ENCODE results near the gene HIPK4. TPM values are rescaled to one million over a fixed set of nuclear protein-coding genes. Genes with fewer than 3 reads are reported as not detected.
A peak's percentile ranks its signal among the peaks of the same experiment; 100 is the strongest.

HIPK4 gene
- total RNA-seq, 1 experiment from 2014 or later = not detected

DNA sequence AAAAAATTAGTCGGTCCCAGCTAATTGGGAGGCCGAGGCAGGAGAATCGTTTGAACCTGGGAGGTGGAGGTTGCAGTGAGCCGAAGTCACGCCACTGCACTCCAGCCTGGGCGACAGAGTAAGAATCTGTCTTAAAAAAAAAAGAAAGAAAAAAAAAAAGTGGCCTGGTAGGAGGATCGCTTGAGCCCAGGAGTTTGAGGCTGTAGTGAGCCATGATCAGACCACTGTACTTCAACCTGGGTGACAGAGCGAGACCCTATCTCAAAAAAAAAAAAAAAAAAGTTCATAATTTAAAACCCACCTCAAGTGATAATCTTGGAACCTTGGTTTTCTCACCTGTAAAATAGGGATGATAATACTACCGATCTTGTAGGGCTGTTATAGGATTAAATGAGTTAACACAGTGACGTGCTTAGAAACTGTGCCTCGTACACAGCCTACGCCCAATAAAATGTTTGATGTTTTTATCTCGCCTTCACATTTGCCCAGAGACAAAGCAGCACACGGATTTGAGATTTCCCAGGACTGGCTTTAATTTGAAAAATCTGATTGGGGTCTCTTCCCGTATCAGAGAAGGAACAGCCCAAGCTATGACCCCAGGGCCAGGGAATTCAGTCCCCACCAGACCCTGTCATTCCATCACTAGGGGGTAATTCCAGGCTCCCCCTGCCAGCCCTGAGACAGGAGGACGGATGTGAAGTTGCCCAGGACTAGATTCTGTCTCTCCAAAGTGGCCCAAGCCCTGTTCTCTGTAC, 32.2 kb upstream of the HIPK4 start:
- 0 out of 2 replicates have a peak, but pooled peaks cover under 1% of the 10 kb centered on the region for H3K4me1 ChIP-seq
- intact Hi-C loops (cut with micrococcal nuclease; ENCODE audit: unreplicated experiment) = loop anchor here (1.0 to 2.0 kb wide), 3 partner anchors 17 to 73 kb away; partner anchors contain the start of genes C19orf47 and PLD3
- Mint-ChIP-seq H3K27ac (ENCODE audit: unreplicated experiment) (peak overlapping the region; percentile 92), H3K36me3 (ENCODE audit: insufficient read depth, unreplicated experiment) (peaks cover 25% of the 10 kb centered on the region), H3K27me3 (ENCODE audit: insufficient read depth, unreplicated experiment) (no peaks in the 10 kb centered on the region), H3K4me1 (ENCODE audit: low read depth, unreplicated experiment) (peaks cover 10% of the 10 kb centered on the region), H3K4me3 (ENCODE audit: unreplicated experiment) (no peak overlapping the region), H3K9me3 (ENCODE audit: unreplicated experiment) (no peaks in the 10 kb centered on the region)
- H3K4me3 ChIP-seq (ENCODE audit: low read depth, low read length) = no peak overlapping the region
- BruUV-seq (replicated peaks) = no TSS peak
- no peaks in the 10 kb centered on the region for H3K9me3 ChIP-seq
- H3K36me3 ChIP-seq (ENCODE audit: control insufficient read depth, insufficient read depth, low read length) = no peaks in the 10 kb centered on the region; the same call in 1 of the 2 replicates
- POLR2A ChIA-PET = interaction anchor here (1.2 to 1.9 kb wide), 4 partner anchors 21 to 117 kb away, joined by 11 to 45 read pairs (median 14); partner anchors contain the start of gene BLVRB
- no peak for DNase-seq
- no peak for TF ChIP-seq CTCF (IDR thresholded peaks at IDR 0.05; ENCODE audit: insufficient read depth in 1 of 2, low read depth in 1 of 2, low read length in 1 of 2, severe bottlenecking in 1 of 2, unreplicated experiment in 1 of 2)
- no peaks in the 10 kb centered on the region for H3K27me3 ChIP-seq (replicated peaks; ENCODE audit: control insufficient read depth, insufficient read depth, low read length)
- CTCF ChIA-PET = interaction anchor here (1.8 to 2.6 kb wide), 3 partner anchors 11 to 182 kb away, joined by 8 to 24 read pairs (median 16); partner anchors contain the start of gene BLVRB

DNA sequence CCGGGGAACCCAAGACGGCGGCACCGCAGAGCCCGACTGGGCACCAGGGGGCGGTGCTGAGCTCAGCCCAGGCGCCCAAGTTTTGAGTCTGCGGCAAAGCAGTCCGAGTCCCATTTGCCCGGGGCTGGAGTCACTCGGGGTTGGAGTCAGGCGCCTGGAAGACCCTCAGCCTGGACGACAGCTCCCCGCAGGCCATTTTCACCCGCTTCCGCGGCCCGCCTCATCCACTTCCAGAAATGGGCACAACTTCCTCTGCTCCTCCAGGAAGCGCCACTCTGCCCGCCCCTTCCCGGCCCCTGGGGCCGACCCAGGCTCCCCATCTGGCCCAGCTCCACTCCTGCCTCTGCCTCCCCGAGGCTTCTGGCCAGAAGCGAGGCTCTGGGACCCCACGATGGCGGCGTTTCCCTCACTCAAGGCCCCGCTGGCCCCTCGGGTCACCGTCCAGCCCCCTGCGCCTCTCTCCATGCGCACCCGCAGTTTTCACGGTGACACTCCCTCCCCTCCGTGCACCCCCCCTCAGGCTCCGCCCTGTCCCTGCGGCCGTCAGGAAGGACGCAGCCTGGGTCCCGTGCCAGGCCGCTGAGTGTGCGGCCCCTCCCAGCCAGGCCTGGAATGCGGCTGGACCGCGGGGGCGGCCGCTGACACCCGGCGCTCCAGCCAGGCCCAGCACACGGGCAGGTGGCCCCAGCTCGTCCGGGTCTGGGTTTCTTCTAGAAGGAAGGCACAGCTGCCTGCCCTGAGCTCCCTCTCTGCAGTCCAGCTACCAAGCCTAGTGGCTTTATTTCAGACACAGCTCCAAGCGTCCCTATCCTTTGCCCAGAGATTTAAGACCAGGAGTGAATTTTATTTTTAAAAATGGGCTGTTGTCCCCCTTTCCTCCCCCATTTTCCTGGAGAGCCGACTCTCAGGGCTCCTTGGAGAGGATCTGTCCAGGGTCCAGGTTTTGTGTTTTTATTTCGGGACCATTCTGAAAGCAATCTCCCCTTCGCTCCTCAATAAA, 31.1 kb upstream of the HIPK4 start:
- intact Hi-C loops (cut with micrococcal nuclease; ENCODE audit: unreplicated experiment) = loop anchor here (1.0 to 2.0 kb wide), 3 partner anchors 16 to 72 kb away; partner anchors contain the start of genes C19orf47 and PLD3
- POLR2A ChIA-PET = interaction anchor here (0.6 to 1.9 kb wide), 21 partner anchors 8 to 1572 kb away, joined by 3 to 45 read pairs (median 8); partner anchors contain the start of genes BLVRB, C19orf47, PLD3 and PRX
- Histone ChIP-seq H3K4me1 (0 out of 2 replicates have a peak, but pooled peaks cover 4% of the 10 kb centered on the region), H3K27me3 (replicated peaks; ENCODE audit: control insufficient read depth, insufficient read depth, low read length) (no peaks in the 10 kb centered on the region), H3K36me3 (ENCODE audit: control insufficient read depth, insufficient read depth, low read length) (no peaks in the 10 kb centered on the region; the same call in 1 of the 2 replicates), H3K9me3 (no peaks in the 10 kb centered on the region), H3K4me3 (ENCODE audit: low read depth, low read length) (peak overlapping the region; percentile 57)
- peak overlapping the region; percentile 92 for H3K27ac Mint-ChIP-seq (ENCODE audit: unreplicated experiment)
- H3K4me3 Mint-ChIP-seq (ENCODE audit: unreplicated experiment) = peak overlapping the region; percentile 81
- peaks cover 15% of the 10 kb centered on the region for H3K4me1 Mint-ChIP-seq (ENCODE audit: low read depth, unreplicated experiment)
- no peaks in the 10 kb centered on the region for H3K27me3 Mint-ChIP-seq (ENCODE audit: insufficient read depth, unreplicated experiment)
- no peaks in the 10 kb centered on the region for H3K9me3 Mint-ChIP-seq (ENCODE audit: unreplicated experiment)
- no TSS peak for BruUV-seq (replicated peaks)
- CTCF ChIA-PET = interaction anchor here (0.6 to 2.6 kb wide), 27 partner anchors 11 to 1118 kb away, joined by 3 to 24 read pairs (median 4); partner anchors contain the start of genes BLVRB, C19orf47, PLD3 and SERTAD3
- peaks cover 23% of the 10 kb centered on the region for H3K36me3 Mint-ChIP-seq (ENCODE audit: insufficient read depth, unreplicated experiment)
- DNase-seq = peak; percentile 95 to 96
- peak; percentile 97 to 99 for TF ChIP-seq CTCF (IDR thresholded peaks at IDR 0.05; ENCODE audit: insufficient read depth in 1 of 2, low read depth in 1 of 2, low read length in 1 of 2, severe bottlenecking in 1 of 2, unreplicated experiment in 1 of 2)
